Stimulated activated CD4-positive, alpha-beta T cell treated with anti-CD3 and anti-CD28 coated beads, Interleukin-1b, Interleukin-23, amount 100 ng/mL, for 48 hours (primary cell): ENCODE results near the gene SLC6A3.

Experiments
- DNase-seq: peaks from one replicate; pipeline ENCODE4 v3.0.0-alpha.2; 2020

SLC6A3 gene

DNA sequence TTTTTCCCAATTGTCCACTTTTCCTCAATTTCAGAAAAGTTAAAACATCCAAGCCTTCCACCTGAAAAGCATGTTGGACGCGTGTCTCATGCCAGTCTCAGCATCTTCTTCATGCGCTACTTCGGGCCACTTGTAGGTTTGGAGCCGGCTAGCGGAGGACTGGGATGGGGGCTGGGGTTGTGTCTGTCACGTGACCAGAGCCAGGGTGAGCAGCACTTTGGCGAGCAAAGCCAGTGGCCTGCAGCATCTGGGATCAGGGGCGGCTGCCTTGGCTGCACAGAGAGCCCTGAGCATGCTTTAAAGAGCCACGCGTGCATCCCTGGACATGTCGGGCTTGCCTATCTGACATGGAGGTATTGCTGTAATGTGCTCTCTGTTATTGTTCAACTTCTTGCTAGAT is 41.2 kb downstream of the SLC6A3 start:
- DNase-seq: no peak

DNA sequence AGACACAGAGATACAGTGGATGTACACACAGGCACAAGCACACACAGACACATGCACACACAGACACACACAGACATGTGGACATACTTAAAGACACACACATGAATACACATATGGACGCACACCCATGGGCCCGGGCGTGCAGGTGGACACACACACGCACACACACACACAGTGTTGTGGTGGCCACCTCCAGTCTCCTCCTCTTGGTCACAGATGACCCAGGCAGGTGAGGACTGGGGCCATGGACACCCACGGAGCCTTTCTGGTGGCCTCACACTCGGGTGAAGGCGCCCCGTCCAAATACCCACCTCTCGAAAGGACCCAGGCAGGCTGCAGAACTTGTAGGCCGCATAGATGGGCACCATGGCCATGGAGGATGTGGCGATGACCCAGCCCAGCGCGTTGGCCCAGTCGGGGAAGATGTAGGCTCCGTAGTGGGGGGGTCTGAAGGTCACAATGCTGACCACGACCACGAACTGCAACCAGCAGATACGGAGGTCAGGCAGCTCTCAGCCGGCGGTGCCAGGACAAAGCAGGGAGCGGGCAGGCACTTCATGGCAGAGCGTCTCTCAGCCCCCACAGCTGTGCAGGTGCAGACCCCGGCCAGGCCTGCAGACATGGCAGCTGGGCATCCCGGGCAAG is 42.5 kb downstream of the SLC6A3 start:
- no peak for DNase-seq

DNA sequence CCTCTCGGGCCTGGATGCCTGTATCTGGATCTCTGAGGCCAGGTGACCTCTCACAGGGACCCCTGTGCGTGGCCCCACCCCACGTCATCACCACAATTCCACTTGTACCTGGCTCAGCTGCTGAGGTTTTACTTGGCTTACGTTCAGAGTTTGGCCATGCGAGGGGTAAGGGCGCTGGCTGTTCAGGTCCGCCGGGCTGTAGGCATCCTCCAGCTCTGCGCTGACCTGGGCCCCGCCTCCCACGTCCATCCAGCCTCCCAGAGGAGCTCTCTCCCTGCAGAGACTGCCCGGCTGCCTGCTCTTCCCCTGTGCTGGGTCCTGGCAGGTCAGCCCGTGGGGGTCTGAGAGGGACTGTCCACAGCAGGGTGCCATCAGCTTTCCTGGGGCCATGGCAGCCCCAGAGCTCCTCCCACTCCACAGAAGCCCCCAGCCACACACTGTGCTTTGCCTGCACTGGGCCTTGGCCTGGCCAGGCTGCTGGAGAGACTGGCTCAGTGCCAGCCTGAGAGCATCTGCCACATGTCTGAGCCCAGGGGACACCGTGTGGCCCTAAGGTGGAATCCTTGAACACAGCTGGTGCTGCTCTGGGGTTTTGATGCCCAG is 43.6 kb downstream of the SLC6A3 start:
- no peak for DNase-seq

DNA sequence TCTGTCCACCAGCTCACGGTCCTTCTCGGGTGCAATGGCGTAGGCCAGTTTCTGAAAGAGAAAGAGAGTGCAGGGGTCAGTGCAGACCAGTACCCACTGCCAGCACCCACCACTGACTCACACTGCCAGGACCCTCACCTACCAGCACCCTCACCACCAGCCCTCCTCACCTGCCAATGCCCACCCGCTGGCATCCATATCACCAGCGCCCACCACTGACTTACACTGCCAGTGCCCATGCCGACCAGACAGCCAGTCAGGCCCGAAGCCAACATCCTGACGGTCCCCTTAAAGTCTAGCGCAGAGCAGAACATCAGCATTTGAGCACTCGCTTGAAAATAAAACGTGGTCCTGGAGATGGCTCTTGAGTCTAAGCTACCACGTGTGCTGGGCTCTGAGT is 44.3 kb downstream of the SLC6A3 start:
- no peak for DNase-seq

DNA sequence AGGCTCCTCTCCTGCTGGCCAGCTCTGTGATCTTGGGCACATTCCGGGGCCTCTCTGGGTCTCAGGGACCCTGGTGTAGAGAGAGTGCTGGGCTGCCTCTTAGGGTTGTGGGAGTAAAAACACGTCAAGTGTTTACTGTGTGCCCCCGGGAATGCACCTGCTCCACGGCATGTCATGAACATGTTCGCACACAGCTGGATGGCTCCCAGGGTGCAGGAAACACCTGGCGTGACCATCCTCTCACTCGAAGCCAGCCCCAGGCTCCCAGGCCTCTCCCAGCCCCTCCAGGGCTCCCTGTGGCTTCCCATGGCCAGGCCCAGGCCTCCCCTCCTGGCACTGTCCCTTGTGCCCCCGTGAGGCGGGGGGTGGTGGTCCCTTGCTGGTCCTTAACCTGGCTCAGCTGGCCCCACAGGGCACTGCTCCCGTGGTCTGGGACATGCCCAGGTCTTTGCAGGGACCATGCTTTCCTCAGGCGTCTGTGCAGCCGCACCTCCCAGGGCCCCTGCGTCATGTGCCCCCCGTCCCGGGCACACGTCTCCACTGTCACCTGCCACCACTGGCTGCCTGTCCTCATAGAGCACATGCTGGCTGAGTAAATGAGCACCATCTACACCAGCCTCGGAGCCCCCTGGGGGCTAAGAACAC is 44.9 kb downstream of the SLC6A3 start:
- no peak for DNase-seq

DNA sequence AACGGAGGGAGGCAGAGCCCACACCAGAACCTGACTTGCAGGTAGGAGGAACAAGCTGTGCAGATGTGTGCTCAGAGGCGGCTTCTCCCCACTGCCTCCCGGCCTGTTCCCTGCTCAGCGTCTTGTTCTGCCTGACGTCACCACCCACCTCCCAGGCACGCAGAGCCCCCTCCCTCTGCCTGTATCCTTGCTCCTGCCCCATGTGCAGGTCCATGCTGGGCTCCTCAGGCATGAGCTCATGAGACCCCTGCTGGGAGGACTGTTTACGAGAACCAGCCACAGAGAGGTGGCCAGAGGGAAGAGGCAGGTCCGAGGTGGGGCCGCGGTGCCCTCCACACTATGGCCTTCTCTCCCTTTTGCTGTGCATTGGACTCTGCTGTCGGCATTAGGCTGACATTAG is 45.5 kb downstream of the SLC6A3 start:
- DNase-seq: no peak

DNA sequence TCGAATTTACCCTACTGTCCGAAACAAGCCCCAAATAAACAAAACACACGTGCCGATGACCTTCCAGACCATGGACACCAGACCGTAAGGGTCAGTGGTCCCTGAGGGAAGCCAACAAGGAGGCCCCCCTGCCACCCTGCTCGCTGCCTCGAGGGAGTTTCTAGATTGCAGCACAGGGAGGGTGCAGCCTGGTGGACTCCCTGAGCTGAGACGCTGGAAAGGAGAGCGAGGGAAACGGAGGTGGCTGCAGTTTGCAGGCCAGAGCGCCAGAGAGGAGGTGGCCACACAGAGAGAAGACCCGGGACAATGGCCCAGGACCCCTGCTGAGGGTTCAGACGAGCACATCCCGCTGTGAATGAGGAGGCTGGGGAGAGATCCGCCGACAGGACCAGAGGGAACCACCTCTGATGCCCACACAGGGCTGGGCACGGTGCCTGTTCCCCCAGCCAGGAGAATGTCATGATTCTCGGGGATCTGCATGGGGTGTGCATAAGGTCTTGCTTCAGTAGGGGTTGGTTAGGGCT is 48.9 kb downstream of the SLC6A3 start:
- DNase-seq: no peak

DNA sequence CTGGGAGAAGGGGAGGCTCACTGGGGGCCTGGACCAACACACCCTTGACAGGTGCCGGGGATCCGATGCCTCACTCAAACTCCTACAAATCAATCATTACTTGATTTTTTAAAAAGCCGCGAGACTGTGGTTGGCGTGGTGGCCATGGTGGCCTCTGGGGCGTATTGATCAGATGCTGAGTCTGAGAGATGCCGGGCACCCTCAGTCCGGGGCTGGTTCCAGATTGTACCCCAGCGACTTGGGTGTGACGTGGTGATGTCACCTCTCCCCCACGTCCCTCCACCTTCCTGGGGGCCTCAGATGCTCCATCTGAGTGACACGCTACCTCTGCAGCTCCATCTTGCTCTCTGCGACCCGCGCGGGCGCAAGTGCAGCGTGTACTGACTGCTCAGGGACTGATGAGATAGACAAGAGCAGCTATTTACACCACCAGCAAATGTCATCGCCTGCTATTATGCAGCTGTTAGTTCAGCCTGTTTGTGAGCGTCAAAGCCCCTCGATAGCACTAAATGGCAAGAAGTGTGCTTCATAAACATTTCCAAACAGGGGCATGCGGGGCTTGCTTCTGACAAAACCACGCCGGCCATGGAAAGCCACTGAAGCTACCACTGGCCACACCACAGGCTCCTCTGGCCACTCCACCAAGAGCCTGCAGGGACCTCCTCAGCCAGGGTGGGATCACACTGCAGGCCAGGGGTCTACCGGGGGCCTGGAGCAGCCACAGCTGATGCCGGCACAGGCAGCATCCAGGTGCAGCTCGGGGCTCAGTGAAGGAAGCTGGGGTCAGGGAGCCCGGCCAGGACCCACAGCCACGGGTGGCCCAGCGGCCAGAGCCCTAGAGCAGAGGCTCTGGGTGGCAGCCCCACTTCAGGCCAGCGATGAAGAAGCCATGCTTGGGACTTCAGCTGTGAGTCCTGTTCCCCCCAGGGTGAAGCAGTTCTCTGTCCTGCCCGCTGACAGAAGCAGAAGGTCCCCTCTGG is 50.1 kb downstream of the SLC6A3 start:
- no peak for DNase-seq

DNA sequence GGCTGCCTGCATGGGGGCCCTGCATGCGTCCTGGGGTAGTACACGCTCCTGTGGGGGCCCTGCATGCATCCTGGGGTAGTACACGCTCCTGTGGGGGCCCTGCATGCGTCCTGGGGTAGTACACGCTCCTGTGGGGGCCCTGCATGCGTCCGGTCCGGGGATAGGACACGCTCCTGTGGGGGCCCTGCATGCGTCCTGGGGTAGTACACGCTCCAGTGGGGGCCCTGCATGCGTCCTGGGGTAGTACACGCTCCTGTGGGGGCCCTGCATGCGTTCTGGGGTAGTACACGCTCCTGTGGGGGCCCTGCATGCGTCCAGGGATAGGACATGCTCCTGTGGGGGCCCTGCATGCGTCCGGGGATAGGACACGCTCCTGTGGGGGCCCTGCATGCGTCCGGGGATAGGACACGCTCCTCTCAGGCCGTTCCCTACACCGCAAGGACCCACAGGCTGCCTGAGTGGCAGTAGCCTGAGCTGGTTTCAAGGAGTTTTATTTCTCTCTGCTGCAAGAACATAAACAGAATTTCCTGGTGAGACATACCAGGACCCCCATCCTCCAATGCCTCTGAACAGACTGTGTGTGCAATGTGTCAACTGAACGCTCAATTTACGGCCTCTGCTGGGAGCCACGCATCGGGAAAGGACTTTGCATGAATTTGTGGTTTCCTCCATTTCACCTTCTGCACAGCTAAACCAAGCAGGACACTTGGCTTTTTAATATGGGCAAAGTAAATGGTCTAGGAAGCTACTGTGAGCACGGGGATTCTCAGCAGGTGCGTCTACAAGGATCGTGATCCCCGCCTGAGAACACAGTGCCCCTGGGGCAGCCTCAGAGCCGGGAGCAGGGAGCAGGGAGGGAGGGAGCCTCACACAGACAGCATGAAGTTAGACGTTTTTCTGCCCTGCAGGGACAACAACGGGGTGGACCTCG is 51.4 kb downstream of the SLC6A3 start:
- no peak for DNase-seq

DNA sequence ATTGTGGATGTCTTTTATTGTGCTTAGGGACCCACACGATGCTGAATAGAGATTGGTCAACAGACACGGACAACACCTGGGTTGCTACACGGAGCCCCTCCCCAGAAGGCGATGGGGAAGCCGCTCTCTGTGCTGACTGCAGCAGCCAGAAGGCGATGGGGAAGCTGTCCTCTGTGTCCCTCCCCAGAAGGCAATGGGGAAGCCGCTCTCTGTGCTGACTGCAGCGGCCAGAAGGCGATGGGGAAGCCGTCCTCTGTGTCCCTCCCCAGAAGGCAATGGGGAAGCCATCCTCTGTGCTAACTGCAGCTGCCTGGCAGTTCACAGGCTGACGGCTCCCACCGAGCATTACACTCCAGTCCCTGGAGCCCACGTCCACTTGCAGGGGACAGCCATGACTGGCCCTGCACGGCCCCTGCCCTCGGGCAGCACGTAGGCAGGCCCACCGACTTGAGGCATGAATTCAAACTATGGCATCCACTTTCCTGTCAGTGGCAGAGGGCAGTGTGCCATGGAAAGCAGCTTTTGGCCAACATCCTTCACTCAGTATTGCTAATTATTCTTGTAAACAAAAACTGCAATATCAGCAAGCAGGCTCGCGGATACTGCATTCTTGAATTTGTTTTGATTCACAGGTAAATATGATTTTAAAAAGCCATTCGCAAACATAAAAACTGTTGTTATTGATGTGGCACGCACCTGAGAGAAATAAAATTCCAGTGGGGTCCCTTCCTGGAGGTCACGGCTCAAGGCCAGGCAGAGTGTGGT is 52.3 kb downstream of the SLC6A3 start:
- DNase-seq: no peak

DNA sequence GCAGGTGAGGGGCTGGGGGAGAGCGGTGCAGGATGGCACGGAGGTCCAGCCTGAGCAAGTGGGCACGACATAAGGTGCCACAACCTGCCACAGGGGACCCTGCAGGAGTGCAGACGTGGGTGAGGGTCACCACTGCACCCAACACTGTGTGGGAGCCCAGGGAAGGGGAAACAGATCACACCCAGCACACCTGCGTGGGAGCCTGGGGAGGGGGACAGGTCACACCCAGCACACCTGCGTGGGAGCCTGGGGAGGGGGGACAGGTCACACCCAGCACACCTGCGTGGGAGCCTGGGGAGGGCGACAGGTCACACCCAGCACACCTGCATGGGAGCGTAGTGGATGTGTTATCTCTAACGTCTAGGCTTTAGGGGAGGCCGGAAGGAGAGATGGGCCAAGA is 53.0 kb downstream of the SLC6A3 start:
- no peak for DNase-seq

DNA sequence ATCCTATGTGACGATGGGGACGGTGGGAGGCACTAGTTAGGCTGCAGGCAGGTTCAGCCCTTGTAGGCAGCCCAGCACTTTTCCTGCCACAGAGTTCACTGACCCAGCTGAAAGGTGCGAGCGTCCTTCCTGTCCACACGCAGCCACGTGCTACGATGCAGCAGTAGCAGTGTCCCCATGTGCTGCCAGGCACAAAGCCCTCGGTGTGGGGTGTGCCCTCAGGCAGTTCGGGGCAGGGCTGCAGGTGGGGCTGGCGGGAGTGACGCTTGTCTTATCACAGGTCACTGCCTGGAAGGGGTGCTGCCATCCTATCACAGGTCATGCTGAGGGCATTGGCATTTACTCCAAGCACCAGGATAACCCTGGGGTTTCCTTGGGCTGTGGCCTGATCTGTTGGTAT is 53.5 kb downstream of the SLC6A3 start:
- no peak for DNase-seq

DNA sequence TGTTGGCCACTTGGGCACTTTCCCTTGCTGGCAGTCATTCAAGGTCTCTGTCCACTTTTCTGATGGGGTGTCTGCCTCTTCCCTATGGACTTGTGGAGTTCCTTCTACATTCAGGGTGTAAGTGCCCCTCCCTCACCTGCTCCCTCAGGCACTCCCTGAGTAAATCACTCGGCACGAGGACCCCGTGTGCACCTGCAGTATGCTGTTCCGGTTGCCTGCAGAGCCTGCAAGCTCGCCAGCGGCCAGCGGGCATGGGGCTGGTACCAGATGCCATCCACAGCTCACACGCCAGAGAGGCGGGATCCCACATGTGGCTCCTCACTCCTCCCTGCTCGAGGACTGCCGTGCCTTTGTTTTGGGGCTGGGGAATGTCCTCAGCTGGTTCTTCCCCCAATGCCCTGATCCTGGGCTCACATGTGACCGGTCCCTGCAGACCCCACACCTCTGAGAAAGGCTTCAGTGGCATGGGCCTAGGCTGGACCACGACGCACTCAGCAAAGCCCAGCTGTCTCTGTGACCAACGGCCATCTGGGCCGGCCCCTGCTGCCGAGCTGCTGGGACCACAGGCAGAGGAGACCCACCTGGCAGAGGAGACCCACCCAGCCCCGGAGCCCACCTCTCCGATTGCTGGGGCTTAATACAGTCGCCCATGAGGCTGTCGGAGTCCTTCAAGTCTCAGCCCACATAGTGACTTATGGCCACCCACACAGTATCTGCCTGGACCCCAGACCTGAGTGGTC is 54.2 kb downstream of the SLC6A3 start:
- no peak for DNase-seq

DNA sequence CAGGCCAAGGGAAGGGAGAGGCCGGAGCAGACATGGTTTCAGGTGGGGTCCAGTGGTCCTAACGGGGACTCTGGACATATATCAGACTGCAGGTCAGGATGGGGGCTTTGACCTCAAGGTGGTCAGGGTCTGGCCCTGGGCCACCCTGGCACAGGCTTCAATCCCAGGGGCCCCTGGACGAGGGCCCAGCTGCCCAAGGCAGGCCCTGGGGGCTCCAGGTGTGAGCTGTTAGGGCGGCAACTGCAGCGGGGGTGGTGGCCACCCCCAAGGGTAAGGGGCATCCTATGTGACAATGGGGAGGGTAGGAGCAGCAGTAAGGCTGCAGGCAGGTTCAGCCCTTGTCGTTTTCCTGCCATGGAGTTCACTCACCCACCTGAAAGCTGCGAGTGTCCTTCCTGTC is 54.9 kb downstream of the SLC6A3 start:
- no peak for DNase-seq

DNA sequence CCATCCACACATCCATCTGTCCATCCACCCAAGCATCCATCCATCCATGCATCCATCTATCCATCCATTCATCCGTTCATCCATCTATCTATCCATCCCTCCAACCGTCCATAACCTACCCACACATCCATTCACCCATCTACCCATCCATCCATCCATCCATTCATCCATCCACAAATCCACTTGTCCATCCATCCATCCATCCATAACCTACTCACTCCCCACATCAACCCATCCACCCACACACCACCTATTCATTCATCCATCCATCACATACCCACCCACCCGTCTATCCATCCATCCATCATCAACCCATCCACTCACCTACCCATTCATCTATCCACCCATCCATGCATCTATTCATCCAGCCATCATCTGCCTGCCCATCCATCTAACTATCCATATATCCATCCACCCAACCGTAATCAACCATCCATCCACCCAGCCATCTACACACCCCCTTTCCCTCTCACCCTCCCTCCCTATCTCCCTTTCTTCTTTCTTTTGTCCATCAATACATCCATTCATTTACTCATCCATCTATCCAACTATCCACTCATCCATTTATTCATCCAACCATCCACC is 56.8 kb downstream of the SLC6A3 start:
- no peak for DNase-seq

DNA sequence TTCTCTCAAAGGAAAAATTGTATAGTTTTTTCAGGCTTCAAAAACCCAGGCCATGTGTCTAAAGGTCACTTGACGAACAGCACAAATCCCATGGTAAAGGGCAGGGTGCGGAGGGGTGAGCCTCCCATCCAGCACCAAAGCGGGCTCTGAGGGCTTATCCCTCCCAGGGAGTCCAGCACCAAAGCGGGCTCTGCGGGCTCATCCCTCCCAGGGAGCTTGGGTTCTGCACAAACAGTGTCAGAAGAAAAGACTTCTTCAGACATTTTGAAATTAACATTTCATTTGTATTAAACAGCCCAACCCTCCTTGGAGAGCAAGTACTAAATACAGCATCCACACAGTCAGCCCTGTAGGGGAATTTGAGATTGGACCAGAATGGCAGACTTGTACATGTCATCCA is 57.4 kb downstream of the SLC6A3 start:
- DNase-seq: no peak

DNA sequence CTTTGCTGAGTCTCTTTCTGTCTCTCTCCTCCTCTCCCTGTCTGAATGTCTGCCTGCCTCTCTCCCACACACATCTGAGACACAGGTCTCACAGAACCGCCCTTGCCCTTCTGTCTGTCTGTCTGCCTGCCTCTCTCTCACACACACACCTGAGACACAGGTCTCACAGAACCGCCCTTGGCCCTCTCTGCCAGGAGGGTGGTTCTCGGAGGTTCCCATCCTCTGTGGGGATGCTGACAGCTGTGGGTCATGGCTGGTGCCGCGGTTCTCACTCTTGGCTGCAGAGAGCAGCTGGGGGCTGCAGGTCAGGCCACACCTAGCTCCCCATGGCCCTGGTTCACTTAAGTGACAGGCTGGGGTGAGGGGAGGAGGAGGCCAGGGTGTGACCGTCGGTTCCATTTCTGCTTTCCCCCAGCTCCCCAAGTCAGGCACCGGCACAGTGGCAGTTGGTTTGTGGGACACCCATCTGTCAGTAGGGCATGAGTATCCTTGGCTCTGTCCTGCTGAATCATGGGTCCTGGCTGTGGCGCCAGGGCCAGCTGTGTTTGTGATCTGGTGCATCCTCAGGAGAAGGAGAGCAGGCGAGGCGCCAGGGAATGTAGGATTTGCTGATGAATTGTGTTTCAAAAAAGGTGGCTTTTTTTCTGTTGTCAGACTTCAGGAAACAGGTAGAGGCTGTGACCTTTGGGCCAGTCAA is 58.0 kb downstream of the SLC6A3 start:
- no peak for DNase-seq

DNA sequence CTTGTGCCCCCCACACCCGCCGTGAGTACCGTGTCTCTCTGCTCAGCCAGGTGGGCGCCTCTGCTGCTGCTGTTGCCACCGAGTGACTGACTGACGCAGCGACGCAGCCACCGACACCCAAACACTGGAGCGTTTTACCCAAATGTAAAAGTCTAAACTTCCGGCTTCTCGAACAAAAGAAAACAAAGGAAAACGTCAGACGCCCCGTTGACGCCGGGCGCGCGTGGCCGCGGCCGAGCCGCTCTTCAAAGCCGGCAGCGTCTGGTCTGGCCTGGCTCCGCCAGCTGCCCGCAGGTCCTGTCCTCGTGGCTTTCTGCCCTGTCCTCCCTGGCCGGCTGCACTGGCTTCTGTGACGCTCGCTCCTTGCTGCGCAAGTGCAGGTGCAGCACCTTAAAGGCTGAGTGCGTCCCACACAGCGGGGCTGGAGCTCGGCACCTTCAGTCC is 58.9 kb downstream of the SLC6A3 start:
- peak; percentile 49 for DNase-seq
